A549 treated with Mapracorat at 1 μM for 4 hours (cell line): ENCODE results near the gene FLCN. TPM values are rescaled to one million over a fixed set of nuclear protein-coding genes. Genes with fewer than 3 reads are reported as not detected.

Experiments
- total RNA-seq: library from RNA; stranded (reverse); fragments of 200-300 nt; extraction: Qiagen RNA extraction; gene quantifications from 5 replicates; pipeline ENCODE4 v1.2.3, GENCODE V29; 2022

The FLCN gene, protein sequence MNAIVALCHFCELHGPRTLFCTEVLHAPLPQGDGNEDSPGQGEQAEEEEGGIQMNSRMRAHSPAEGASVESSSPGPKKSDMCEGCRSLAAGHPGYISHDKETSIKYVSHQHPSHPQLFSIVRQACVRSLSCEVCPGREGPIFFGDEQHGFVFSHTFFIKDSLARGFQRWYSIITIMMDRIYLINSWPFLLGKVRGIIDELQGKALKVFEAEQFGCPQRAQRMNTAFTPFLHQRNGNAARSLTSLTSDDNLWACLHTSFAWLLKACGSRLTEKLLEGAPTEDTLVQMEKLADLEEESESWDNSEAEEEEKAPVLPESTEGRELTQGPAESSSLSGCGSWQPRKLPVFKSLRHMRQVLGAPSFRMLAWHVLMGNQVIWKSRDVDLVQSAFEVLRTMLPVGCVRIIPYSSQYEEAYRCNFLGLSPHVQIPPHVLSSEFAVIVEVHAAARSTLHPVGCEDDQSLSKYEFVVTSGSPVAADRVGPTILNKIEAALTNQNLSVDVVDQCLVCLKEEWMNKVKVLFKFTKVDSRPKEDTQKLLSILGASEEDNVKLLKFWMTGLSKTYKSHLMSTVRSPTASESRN
- 25.1 to 40.9 TPM (median 32.2 TPM) in 5 replicates for total RNA-seq

DNA sequence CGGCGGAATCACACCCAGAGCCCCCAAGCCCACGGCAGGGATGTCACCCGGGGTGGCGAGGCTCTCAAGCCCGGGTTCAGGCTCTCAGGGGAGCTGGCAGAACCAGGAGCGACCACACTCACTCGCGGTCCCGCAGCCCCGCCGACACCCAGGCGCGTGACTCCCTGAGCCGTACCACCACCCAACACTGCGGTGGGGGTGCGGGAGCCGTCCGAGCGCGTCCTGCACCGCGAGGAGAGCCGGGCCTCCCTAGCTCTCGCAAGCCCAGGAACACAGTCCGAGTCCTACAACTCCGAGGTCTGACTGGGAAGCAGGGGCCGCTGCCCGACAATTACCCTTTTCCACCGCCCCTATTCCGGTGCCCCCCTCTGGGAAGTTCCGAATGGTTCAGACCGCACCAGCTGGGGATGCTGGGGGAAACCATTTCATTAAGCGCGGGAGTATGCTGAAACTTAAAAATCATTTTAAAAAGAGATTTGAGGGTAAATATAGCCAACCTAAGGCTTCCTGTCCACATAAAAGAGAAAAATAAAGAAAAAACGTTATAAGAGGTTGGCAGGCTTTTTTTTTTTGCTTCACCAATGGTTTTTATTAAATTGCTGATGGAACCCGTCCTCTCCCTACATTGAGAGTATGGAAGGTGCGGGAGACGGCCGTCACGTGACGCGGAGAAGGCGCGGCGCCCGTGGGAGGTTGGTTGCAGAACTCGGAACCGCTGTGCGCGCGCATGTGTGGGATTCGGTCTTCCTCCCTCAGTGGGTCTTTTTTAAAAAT is at the start of gene FLCN:
FLCN (minus strand) TSS at position 143 of the 774 bp plus-strand sequence. CDS start 9,031 bp downstream, outside the sequence.

GRCh38 chr17:17280613-17281549 is 43.9 kb upstream of the FLCN start, which contains the start of gene COPS3:
COPS3 (minus strand) TSS chr17:17281246; CDS start chr17:17281186, 60 bp downstream.

DNA sequence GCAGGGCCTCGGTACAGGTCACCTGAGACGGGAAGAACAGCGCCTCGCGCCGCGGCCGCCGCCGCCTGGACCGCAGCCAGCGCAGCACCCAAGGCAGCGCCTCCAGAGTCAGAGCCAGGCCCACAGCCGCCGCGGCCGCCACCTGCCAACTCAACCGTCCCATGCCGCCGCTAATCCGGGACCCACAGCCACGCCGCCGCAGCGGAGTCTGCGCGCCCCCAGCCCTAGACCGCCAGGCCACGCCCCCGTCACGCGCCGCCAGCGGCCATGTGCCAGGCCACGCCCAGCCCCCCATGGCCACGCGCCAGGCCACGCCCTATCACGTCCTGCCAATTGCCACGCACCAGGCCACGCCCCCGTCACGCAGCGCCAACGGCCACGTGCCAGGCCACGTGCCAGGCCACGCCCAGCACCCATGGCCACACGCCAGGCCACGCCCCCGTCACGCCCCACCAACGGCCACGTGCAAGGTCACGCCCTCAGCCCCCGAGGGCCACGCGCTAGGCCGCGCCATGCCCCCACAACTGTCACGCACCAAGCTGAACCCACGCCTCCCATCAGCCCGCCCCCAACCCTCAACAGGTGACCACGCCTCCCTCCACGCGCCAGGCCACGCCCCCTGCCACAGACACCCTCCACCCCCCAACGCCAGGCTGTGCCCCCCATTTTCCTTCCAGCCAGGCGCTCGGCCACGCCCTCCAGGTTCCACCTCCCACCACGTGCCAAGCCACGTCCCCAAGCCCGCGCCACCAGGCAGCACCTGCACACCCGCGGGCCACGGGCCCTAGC is 30.6 kb downstream of the FLCN start, which contains the start of gene PLD6:
PLD6 (minus strand) TSS at position 210 of the 789 bp plus-strand sequence; CDS start at position 163, 47 bp downstream.

Other genes starting within 250 kb of the FLCN start
- gene MPRIP, start 194.7 kb downstream of the FLCN start, total RNA-seq = 226 to 367 TPM (median 349 TPM) in 5 replicates
- 5.9 to 8.4 TPM (median 6.7 TPM) in 5 replicates for gene PLD6, start 30.8 kb downstream of the FLCN start, total RNA-seq
- 136 to 152 TPM (median 150 TPM) in 5 replicates for gene COPS3, start 44.1 kb upstream of the FLCN start, total RNA-seq
- 7.4 to 12.1 TPM (median 10.9 TPM) in 5 replicates for gene NT5M, start 66.2 kb upstream of the FLCN start, total RNA-seq
- gene MED9, start 239.8 kb upstream of the FLCN start, total RNA-seq = 18.3 to 21.2 TPM (median 20.3 TPM) in 5 replicates